ENCODE measurements around the gene POLN.

GRCh38 chr4:2269618-2270163 is 27.8 kb upstream of the POLN start:
- TF ChIP-seq, protein P1, sequence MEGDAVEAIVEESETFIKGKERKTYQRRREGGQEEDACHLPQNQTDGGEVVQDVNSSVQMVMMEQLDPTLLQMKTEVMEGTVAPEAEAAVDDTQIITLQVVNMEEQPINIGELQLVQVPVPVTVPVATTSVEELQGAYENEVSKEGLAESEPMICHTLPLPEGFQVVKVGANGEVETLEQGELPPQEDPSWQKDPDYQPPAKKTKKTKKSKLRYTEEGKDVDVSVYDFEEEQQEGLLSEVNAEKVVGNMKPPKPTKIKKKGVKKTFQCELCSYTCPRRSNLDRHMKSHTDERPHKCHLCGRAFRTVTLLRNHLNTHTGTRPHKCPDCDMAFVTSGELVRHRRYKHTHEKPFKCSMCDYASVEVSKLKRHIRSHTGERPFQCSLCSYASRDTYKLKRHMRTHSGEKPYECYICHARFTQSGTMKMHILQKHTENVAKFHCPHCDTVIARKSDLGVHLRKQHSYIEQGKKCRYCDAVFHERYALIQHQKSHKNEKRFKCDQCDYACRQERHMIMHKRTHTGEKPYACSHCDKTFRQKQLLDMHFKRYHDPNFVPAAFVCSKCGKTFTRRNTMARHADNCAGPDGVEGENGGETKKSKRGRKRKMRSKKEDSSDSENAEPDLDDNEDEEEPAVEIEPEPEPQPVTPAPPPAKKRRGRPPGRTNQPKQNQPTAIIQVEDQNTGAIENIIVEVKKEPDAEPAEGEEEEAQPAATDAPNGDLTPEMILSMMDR (conservative IDR thresholded peaks at IDR 0.05) = no peak
- no peak for TF ChIP-seq EZH2 (IDR thresholded peaks at IDR 0.05; ENCODE audit: low read depth)

Measured in PC-9 (cell line).